SIG-M5 treated with dmso at 0.1 percent for 504 hours (cell line): ENCODE data around the gene SLC25A4.
A peak's percentile ranks its signal among the peaks of the same experiment; 100 is the strongest.

Experiments
- DNase-seq: peaks from one replicate; lab custom pipeline; 2025; ENCODE audit not compliant: unreplicated experiment; lab: John Stamatoyannopoulos, UW

The SLC25A4 gene

GRCh38 chr4:185119927-185120630 lies 23.0 kb upstream of the SLC25A4 start:
- DNase-seq: no peak

- no peak for DNase-seq
Observed at GRCh38 chr4:185120631-185120946, 22.5 kb upstream of the SLC25A4 start.

GRCh38 chr4:185122681-185123345 lies 20.3 kb upstream of the SLC25A4 start:
- no peak for DNase-seq

GRCh38 chr4:185124006-185124405 lies 19.1 kb upstream of the SLC25A4 start:
- no peak for DNase-seq

- no peak for DNase-seq
Observed at GRCh38 chr4:185127021-185127925, 15.8 kb upstream of the SLC25A4 start.

- no peak for DNase-seq
Observed at GRCh38 chr4:185128272-185129119, 14.6 kb upstream of the SLC25A4 start.

GRCh38 chr4:185134307-185134869 lies 8.7 kb upstream of the SLC25A4 start:
- peak; percentile 37 for DNase-seq

GRCh38 chr4:185137233-185137925 lies 5.7 kb upstream of the SLC25A4 start:
- no peak for DNase-seq

GRCh38 chr4:185138161-185138560 lies 4.9 kb upstream of the SLC25A4 start:
- no peak for DNase-seq

GRCh38 chr4:185139736-185140135 lies 3.3 kb upstream of the SLC25A4 start:
- DNase-seq: no peak

GRCh38 chr4:185141777-185142176 lies 1.3 kb upstream of the SLC25A4 start:
- no peak for DNase-seq

- no peak for DNase-seq
Observed at GRCh38 chr4:185142564-185142911, 528 bp upstream of the SLC25A4 start.

GRCh38 chr4:185143601-185143969 lies 519 bp downstream of the SLC25A4 start:
- no peak for DNase-seq

GRCh38 chr4:185144601-185145240 lies 1.7 kb downstream of the SLC25A4 start:
- no peak for DNase-seq

GRCh38 chr4:185145572-185145971 lies 2.5 kb downstream of the SLC25A4 start:
- no peak for DNase-seq

GRCh38 chr4:185149392-185149791 lies 6.3 kb downstream of the SLC25A4 start:
- DNase-seq: no peak

GRCh38 chr4:185151296-185151695 lies 8.2 kb downstream of the SLC25A4 start:
- peak; percentile 18 for DNase-seq

GRCh38 chr4:185165605-185166063 lies 22.6 kb downstream of the SLC25A4 start:
- peak; percentile 56 for DNase-seq

GRCh38 chr4:185167234-185167633 lies 24.2 kb downstream of the SLC25A4 start:
- no peak for DNase-seq
